Fibroblast of lung (primary cell): ENCODE results near the gene DNAJA3. TPM values are rescaled to one million over a fixed set of nuclear protein-coding genes. Genes with fewer than 3 reads are reported as not detected.

Experiments used
- DNase-seq, 2 donors: peaks; one replicate each; pipeline versions ENCODE4 v3.0.0 to v3.0.0-alpha.2; 2010; ENCODE audit warnings: low read depth in 2 of 2
- H2AFZ ChIP-seq: 2 replicates; pipeline ENCODE4 v1.5.1; 2012; ENCODE audit warnings: low read length, control low read depth, inconsistent platforms
- H3K27ac ChIP-seq: 2 replicates; pipeline ENCODE4 v1.5.1; 2011; ENCODE audit warnings: low read length, control low read depth; ENCODE audit not compliant: insufficient read depth
- H3K27me3 ChIP-seq: 2 replicates; pipeline ENCODE4 v1.5.1; 2011; ENCODE audit warnings: mild to moderate bottlenecking, low read length; ENCODE audit not compliant: control insufficient read depth, insufficient read depth
- H3K36me3 ChIP-seq: 2 replicates; pipeline ENCODE4 v1.5.1; 2011; ENCODE audit warnings: low read length; ENCODE audit not compliant: control insufficient read depth, insufficient read depth
- H3K4me1 ChIP-seq: 2 replicates; pipeline ENCODE4 v1.5.1; 2011; ENCODE audit warnings: low read length; ENCODE audit not compliant: control insufficient read depth, insufficient read depth; ENCODE audit errors: extremely low read depth
- H3K4me2 ChIP-seq: 2 replicates; pipeline ENCODE4 v1.5.1; 2011; ENCODE audit warnings: low read length, control low read depth; ENCODE audit not compliant: insufficient read depth; ENCODE audit errors: extremely low read depth
- H3K4me3 ChIP-seq, 4 experiments: fragments of 200-600 bp in 1 of 4; sonication (generic) in 1 of 4; replicated peaks in 1 of 4; 2 replicates each; pipeline ENCODE4 v1.5.1; 2011 to 2016; ENCODE audit warnings: low read length in 4 of 4, low read depth in 3 of 4, mild to moderate bottlenecking in 3 of 4, control low read depth in 2 of 4, inconsistent platforms in 1 of 4, mixed read lengths in 1 of 4; ENCODE audit not compliant: insufficient read depth in 1 of 4; ENCODE audit errors: control extremely low read depth in 1 of 4
- H3K79me2 ChIP-seq: 2 replicates; pipeline ENCODE4 v1.5.1; 2012; ENCODE audit warnings: mild to moderate bottlenecking, low read length, inconsistent platforms; ENCODE audit not compliant: control insufficient read depth, insufficient read depth
- H3K9ac ChIP-seq: 2 replicates; pipeline ENCODE4 v1.5.1; 2011; ENCODE audit warnings: mild to moderate bottlenecking, low read length, control low read depth; ENCODE audit not compliant: insufficient read depth
- H3K9me3 ChIP-seq: 2 replicates; pipeline ENCODE4 v1.5.1; 2012; ENCODE audit warnings: low read depth, low read length; ENCODE audit not compliant: control insufficient read depth, insufficient read depth
- H4K20me1 ChIP-seq: 2 replicates; pipeline ENCODE4 v1.5.1; 2011; ENCODE audit warnings: low read length; ENCODE audit not compliant: control insufficient read depth, insufficient read depth; ENCODE audit errors: extremely low read depth
- CTCF ChIP-seq, 2 donors: IDR thresholded peaks in 1 of 2; conservative IDR thresholded peaks in 1 of 2; 1 replicate in 1 of 2; 2 replicates in 1 of 2; pipeline ENCODE4 v1.5.1; 2011 to 2012; ENCODE audit warnings: low read length in 2 of 2, control low read depth in 1 of 2, inconsistent platforms in 1 of 2, low read depth in 1 of 2, mild to moderate bottlenecking in 1 of 2
- EZH2 ChIP-seq: IDR thresholded peaks from 2 replicates; pipeline ENCODE4 v1.5.1; 2012; ENCODE audit warnings: low read length, control low read depth, mild to moderate bottlenecking; ENCODE audit errors: missing control alignments
- polyA plus RNA-seq, 2 donors: library from polyadenylated mRNA; depleted of rRNA in 1 of 2; stranded (reverse) in 1 of 2; unstranded in 1 of 2; fragments of >200 nt; gene quantifications; 2 replicates each; pipeline ENCODE4 v1.2.1, GENCODE V29; 2011 to 2012; ENCODE audit warnings: missing spikeins in 1 of 2
- total RNA-seq: library from RNA; depleted of rRNA; stranded (reverse); fragments of >200 nt; gene quantifications from 2 replicates; pipeline ENCODE4 v1.2.1, GENCODE V29; 2014

Gene DNAJA3
- total and polyA plus RNA-seq, 2 donors (not counting 1 experiment from before 2014, with no cell fraction given) = 27.8 to 66.1 TPM

GRCh38 chr16:4404247-4404966 is 21.3 kb upstream of the DNAJA3 start:
- Histone ChIP-seq H3K4me3 (no peak overlapping the region), H3K4me1 (peaks cover 10% of the 10 kb centered on the region), H4K20me1 (no peaks in the 10 kb centered on the region), H3K4me2 (no peak overlapping the region), H3K27ac (no peak overlapping the region), H3K9ac (no peak overlapping the region), H3K27me3 (no peaks in the 10 kb centered on the region), H3K36me3 (peaks cover 14% of the 10 kb centered on the region), H3K9me3 (no peaks in the 10 kb centered on the region), H3K79me2 (peaks cover under 1% of the 10 kb centered on the region), H2AFZ (no peak overlapping the region)
- DNase-seq = no peak
- TF ChIP-seq CTCF (conservative IDR thresholded peaks at IDR 0.05 in 1 of 2, IDR thresholded peaks at IDR 0.05 in 1 of 2; ENCODE audit: low read depth in 1 of 2, low read length in 2 of 2) = peak; percentile 74 to 79
- no peak for TF ChIP-seq EZH2

GRCh38 chr16:4404967-4405696 is 20.5 kb upstream of the DNAJA3 start:
- no peak overlapping the region for H3K4me2 ChIP-seq
- H3K9ac ChIP-seq = no peak overlapping the region
- DNase-seq = no peak
- no peaks in the 10 kb centered on the region for H4K20me1 ChIP-seq
- H3K9me3 ChIP-seq = no peaks in the 10 kb centered on the region
- no peak overlapping the region for H2AFZ ChIP-seq
- H3K79me2 ChIP-seq = peaks cover 2% of the 10 kb centered on the region
- no peaks in the 10 kb centered on the region for H3K27me3 ChIP-seq
- no peak overlapping the region for H3K27ac ChIP-seq
- TF ChIP-seq EZH2 (no peak), CTCF (conservative IDR thresholded peaks at IDR 0.05 in 1 of 2, IDR thresholded peaks at IDR 0.05 in 1 of 2; ENCODE audit: low read depth in 1 of 2, low read length in 2 of 2) (no peak)
- H3K4me1 ChIP-seq = peaks cover 10% of the 10 kb centered on the region
- H3K4me3 ChIP-seq = no peak overlapping the region
- peaks cover 14% of the 10 kb centered on the region for H3K36me3 ChIP-seq

- Histone ChIP-seq H3K27me3 (no peaks in the 10 kb centered on the region), H3K4me3 (no peak overlapping the region), H3K9ac (peak overlapping the region; percentile 26), H4K20me1 (no peaks in the 10 kb centered on the region), H3K4me2 (peak overlapping the region; percentile 15), H3K36me3 (peaks cover 11% of the 10 kb centered on the region), H3K27ac (peak overlapping the region; percentile 20), H3K4me1 (peaks cover 22% of the 10 kb centered on the region), H2AFZ (no peak overlapping the region), H3K79me2 (peaks cover 6% of the 10 kb centered on the region), H3K9me3 (no peaks in the 10 kb centered on the region)
- TF ChIP-seq CTCF (conservative IDR thresholded peaks at IDR 0.05 in 1 of 2, IDR thresholded peaks at IDR 0.05 in 1 of 2; ENCODE audit: low read depth in 1 of 2, low read length in 2 of 2) (no peak), EZH2 (no peak)
- peak; percentile 69 to 77 for DNase-seq
Measured at GRCh38 chr16:4407543-4408322, 17.9 kb upstream of the DNAJA3 start.
